H9 (cell line): ENCODE measurements around the gene ACOT7. TPM values are rescaled to one million over a fixed set of nuclear protein-coding genes. Genes with fewer than 3 reads are reported as not detected.

Source experiments
- DNase-seq: peaks from one replicate; pipeline ENCODE4 v3.0.0-alpha.2; 2017
- H2AFZ ChIP-seq: one replicate; pipeline ENCODE4 v1.6.1; 2013; ENCODE audit warnings: mild to moderate bottlenecking, low read length, control low read depth, moderate library complexity
- H2AK5ac ChIP-seq: 2 replicates; pipeline ENCODE4 v1.6.1; 2013; ENCODE audit warnings: low read length, control low read depth, mixed read lengths; ENCODE audit not compliant: insufficient read length
- H2BK120ac ChIP-seq: one replicate; pipeline ENCODE4 v1.6.1; 2013; ENCODE audit warnings: low read depth, mild to moderate bottlenecking, low read length, control low read depth, inconsistent platforms; ENCODE audit not compliant: poor library complexity, severe bottlenecking
- H2BK12ac ChIP-seq: 2 replicates; pipeline ENCODE4 v1.6.1; 2013; ENCODE audit warnings: low read length, control low read depth, mixed read lengths, low read depth; ENCODE audit not compliant: insufficient read length
- H2BK15ac ChIP-seq: 2 replicates; pipeline ENCODE4 v1.6.1; 2013; ENCODE audit warnings: low read depth, low read length, control low read depth
- H2BK20ac ChIP-seq: one replicate; pipeline ENCODE4 v1.6.1; 2013; ENCODE audit warnings: low read depth, mild to moderate bottlenecking, low read length, control low read depth, inconsistent platforms; ENCODE audit not compliant: poor library complexity, severe bottlenecking
- H2BK5ac ChIP-seq: 2 replicates; pipeline ENCODE4 v1.6.1; 2013; ENCODE audit warnings: low read length, control low read depth, mixed read lengths; ENCODE audit not compliant: insufficient read length
- H3K14ac ChIP-seq: 2 replicates; pipeline ENCODE4 v1.6.1; 2013; ENCODE audit warnings: low read length, control low read depth; ENCODE audit not compliant: insufficient read depth
- H3K18ac ChIP-seq: 2 replicates; pipeline ENCODE4 v1.6.1; 2013; ENCODE audit warnings: low read depth, mild to moderate bottlenecking, mixed read lengths, low read length, control low read depth; ENCODE audit not compliant: insufficient read length
- H3K23ac ChIP-seq: 2 replicates; pipeline ENCODE4 v1.6.1; 2013; ENCODE audit warnings: low read length, control low read depth, mixed read lengths, low read depth; ENCODE audit not compliant: insufficient read length
- H3K23me2 ChIP-seq: 2 replicates; pipeline ENCODE4 v1.6.1; 2013; ENCODE audit warnings: low read depth, mild to moderate bottlenecking, mixed read lengths, low read length, control low read depth; ENCODE audit not compliant: insufficient read length, poor library complexity, severe bottlenecking
- H3K27ac ChIP-seq: 2 replicates; pipeline ENCODE4 v1.5.1; 2013; ENCODE audit warnings: low read length, control low read depth, mixed read lengths, low read depth; ENCODE audit not compliant: insufficient read length
- H3K27me3 ChIP-seq: 2 replicates; pipeline ENCODE4 v1.6.1; 2013; ENCODE audit warnings: low read length, control low read depth, inconsistent platforms; ENCODE audit not compliant: insufficient read depth
- H3K4ac ChIP-seq: 2 replicates; pipeline ENCODE4 v1.6.1; 2013; ENCODE audit warnings: low read depth, mild to moderate bottlenecking, control low read depth, inconsistent platforms, low read length, moderate library complexity
- H3K4me1 ChIP-seq: 2 replicates; pipeline ENCODE4 v1.6.1; 2013; ENCODE audit warnings: low read length, control low read depth, inconsistent platforms; ENCODE audit not compliant: insufficient read depth
- H3K4me2 ChIP-seq: 2 replicates; pipeline ENCODE4 v1.6.1; 2013; ENCODE audit warnings: low read length, control low read depth, mixed read lengths; ENCODE audit not compliant: insufficient read length, insufficient read depth
- H3K56ac ChIP-seq: 2 replicates; pipeline ENCODE4 v1.6.1; 2013; ENCODE audit warnings: low read depth, mild to moderate bottlenecking, mixed read lengths, low read length, control low read depth; ENCODE audit not compliant: insufficient read length
- H3K79me1 ChIP-seq: 2 replicates; pipeline ENCODE4 v1.6.1; 2013; ENCODE audit warnings: low read depth, mild to moderate bottlenecking, moderate library complexity, low read length, control low read depth, inconsistent platforms; ENCODE audit not compliant: insufficient read depth, poor library complexity, severe bottlenecking
- H3K79me2 ChIP-seq: 2 replicates; pipeline ENCODE4 v1.6.1; 2013; ENCODE audit warnings: low read length, control low read depth, inconsistent platforms; ENCODE audit not compliant: insufficient read depth
- H3K9ac ChIP-seq: 2 replicates; pipeline ENCODE4 v1.6.1; 2013; ENCODE audit warnings: low read length, control low read depth, mixed read lengths; ENCODE audit not compliant: insufficient read length; ENCODE audit errors: extremely low read depth
- H3K9me3 ChIP-seq: one replicate; pipeline ENCODE4 v1.6.1; 2013; ENCODE audit warnings: low read depth, low read length, inconsistent platforms; ENCODE audit not compliant: control insufficient read depth
- H3T11ph ChIP-seq: one replicate; pipeline ENCODE4 v1.6.1; 2013; ENCODE audit warnings: mild to moderate bottlenecking, low read length, control low read depth, inconsistent platforms
- H4K20me1 ChIP-seq: one replicate; pipeline ENCODE4 v1.6.1; 2013; ENCODE audit not compliant: control insufficient read depth, insufficient read length, insufficient read depth
- H4K5ac ChIP-seq: 2 replicates; pipeline ENCODE4 v1.6.1; 2013; ENCODE audit warnings: low read depth, mild to moderate bottlenecking, mixed read lengths, low read length, control low read depth; ENCODE audit not compliant: insufficient read length
- H4K8ac ChIP-seq: replicated peaks from 2 replicates; pipeline ENCODE4 v1.6.1; 2013; ENCODE audit warnings: low read length, control low read depth, mixed read lengths, low read depth; ENCODE audit not compliant: insufficient read length
- H4K91ac ChIP-seq: 2 replicates; pipeline ENCODE4 v1.6.1; 2013; ENCODE audit warnings: low read depth, mild to moderate bottlenecking, moderate library complexity, mixed read lengths, low read length, control low read depth; ENCODE audit not compliant: insufficient read length
- H3K27ac Mint-ChIP-seq, 3 experiments: 2 replicates in 2 of 3; 3 replicates in 1 of 3; pipeline ENCODE4 v1.8.0; 2020 to 2021; ENCODE audit warnings: mixed read lengths in 3 of 3, mild to moderate bottlenecking in 1 of 3, moderate library complexity in 1 of 3
- H3K27me3 Mint-ChIP-seq: 2 replicates; pipeline ENCODE4 v1.8.0; 2021; ENCODE audit warnings: low read depth, mild to moderate bottlenecking, moderate library complexity, mixed read lengths
- H3K36me3 Mint-ChIP-seq, 3 experiments: 2 replicates in 2 of 3; 3 replicates in 1 of 3; pipeline ENCODE4 v1.8.0; 2020 to 2021; ENCODE audit warnings: low read depth in 3 of 3, mixed read lengths in 3 of 3; ENCODE audit not compliant: insufficient read depth in 1 of 3
- H3K4me1 Mint-ChIP-seq, 2 experiments: 2 replicates each; pipeline ENCODE4 v1.8.0; 2020; ENCODE audit warnings: mixed read lengths in 2 of 2
- H3K4me3 Mint-ChIP-seq, 2 experiments: 2 replicates in 1 of 2; 3 replicates in 1 of 2; pipeline ENCODE4 v1.8.0; 2020 to 2021; ENCODE audit warnings: mild to moderate bottlenecking in 2 of 2, mixed read lengths in 2 of 2, moderate library complexity in 1 of 2
- H3K9me3 Mint-ChIP-seq, 2 experiments: 2 replicates in 1 of 2; 3 replicates in 1 of 2; pipeline ENCODE4 v1.8.0; 2020; ENCODE audit warnings: mild to moderate bottlenecking in 2 of 2, mixed read lengths in 2 of 2, moderate library complexity in 1 of 2
- WGBS: extraction: QIAGEN DNeasy Blood & Tissue Kit; methylation state at CpG from one replicate; pipeline ENCODE4 v1.1.7; 2013; ENCODE audit warnings: missing lambda C conversion rate, low lambda C conversion rate, mixed read lengths; ENCODE audit not compliant: insufficient read length; ENCODE audit errors: extremely low coverage; 5-methylcytosine and 5-hydroxymethylcytosine counted together
- total RNA-seq: library from RNA; stranded (reverse); gene quantifications from 2 replicates; pipeline ENCODE4 v1.2.1, GENCODE V29; 2021
- TF ChIP-seq, protein P1 (sequence below): fragments of 200-600 bp; sonication (generic); conservative IDR thresholded peaks from 3 replicates; pipeline ENCODE4 v1.8.0; 2021; ENCODE audit warnings: antibody characterized with exemption, mild to moderate bottlenecking

The ACOT7 gene
- total RNA-seq, 1 experiment from 2014 or later, result 87.4 TPM

DNA sequence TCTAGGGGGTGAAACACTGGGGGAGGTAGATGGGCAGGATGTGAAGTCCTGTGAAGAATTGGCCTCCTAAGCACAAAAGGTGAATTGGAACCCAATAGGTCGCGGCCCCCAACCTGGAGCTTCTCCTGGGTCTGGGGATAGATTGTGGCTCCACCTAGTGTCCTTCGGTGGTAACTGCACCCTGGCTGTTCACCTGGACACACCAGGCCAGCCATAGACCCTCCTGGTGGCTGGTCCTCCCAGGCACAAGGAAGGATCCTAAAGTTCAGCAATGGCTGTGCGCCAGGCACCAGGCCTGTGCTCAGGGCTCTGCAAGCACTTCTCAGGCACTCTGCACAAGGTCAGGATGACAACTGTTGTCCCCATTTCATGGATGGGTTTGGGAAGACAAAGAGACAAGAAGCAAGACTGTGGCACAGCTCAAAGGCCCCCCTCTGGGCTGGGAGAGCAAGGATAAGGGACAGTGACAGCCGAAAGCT lies 44.5 kb upstream of the ACOT7 start:
- peaks cover 66% of the 10 kb centered on the region for H3K27me3 Mint-ChIP-seq
- Histone ChIP-seq H2BK20ac (no peak overlapping the region), H2BK12ac (no peak overlapping the region), H3K27ac (no peak overlapping the region), H4K5ac (no peak overlapping the region), H4K91ac (no peak overlapping the region), H3K56ac (no peak overlapping the region), H2BK5ac (no peak overlapping the region), H2AFZ (no peak overlapping the region), H3K9ac (no peak overlapping the region), H2BK15ac (no peak overlapping the region), H3K9me3 (no peaks in the 10 kb centered on the region), H4K20me1 (no peaks in the 10 kb centered on the region), H3K23ac (no peak overlapping the region), H2BK120ac (no peak overlapping the region), H3K27me3 (peaks cover 4% of the 10 kb centered on the region; the same call in 1 of the 2 replicates), H3K23me2 (peaks cover 6% of the 10 kb centered on the region), H3K14ac (no peak overlapping the region), H3K4ac (no peak overlapping the region), H3K79me1 (no peaks in the 10 kb centered on the region), H3T11ph (no peak overlapping the region), H3K79me2 (no peaks in the 10 kb centered on the region), H3K18ac (no peak overlapping the region), H2AK5ac (no peak overlapping the region), H3K4me2 (no peak overlapping the region), H4K8ac (no peak overlapping the region), H3K4me1 (no peaks in the 10 kb centered on the region; the same call in 1 of the 2 replicates)
- DNase-seq, result peak; percentile 94
- TF ChIP-seq, protein P1, sequence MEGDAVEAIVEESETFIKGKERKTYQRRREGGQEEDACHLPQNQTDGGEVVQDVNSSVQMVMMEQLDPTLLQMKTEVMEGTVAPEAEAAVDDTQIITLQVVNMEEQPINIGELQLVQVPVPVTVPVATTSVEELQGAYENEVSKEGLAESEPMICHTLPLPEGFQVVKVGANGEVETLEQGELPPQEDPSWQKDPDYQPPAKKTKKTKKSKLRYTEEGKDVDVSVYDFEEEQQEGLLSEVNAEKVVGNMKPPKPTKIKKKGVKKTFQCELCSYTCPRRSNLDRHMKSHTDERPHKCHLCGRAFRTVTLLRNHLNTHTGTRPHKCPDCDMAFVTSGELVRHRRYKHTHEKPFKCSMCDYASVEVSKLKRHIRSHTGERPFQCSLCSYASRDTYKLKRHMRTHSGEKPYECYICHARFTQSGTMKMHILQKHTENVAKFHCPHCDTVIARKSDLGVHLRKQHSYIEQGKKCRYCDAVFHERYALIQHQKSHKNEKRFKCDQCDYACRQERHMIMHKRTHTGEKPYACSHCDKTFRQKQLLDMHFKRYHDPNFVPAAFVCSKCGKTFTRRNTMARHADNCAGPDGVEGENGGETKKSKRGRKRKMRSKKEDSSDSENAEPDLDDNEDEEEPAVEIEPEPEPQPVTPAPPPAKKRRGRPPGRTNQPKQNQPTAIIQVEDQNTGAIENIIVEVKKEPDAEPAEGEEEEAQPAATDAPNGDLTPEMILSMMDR, result peak; percentile 97
- H3K36me3 Mint-ChIP-seq, result no peaks in the 10 kb centered on the region
- H3K9me3 Mint-ChIP-seq, result no peaks in the 10 kb centered on the region; a peak in 1 of 5 replicates
- peaks cover 21 to 27% of the 10 kb centered on the region in 2 experiments for H3K4me1 Mint-ChIP-seq
- no peak overlapping the region for H3K27ac Mint-ChIP-seq
- H3K4me3 Mint-ChIP-seq, result peak overlapping the region in 1 of 2 experiments; percentile 40; a peak in 2 of 5 replicates
- WGBS, result no CpG with 5 or more reads among the region's 5 CpGs
